GM19099 (cell line): ENCODE data around the gene STK32C.

Source experiments
- POLR2A ChIP-seq: IDR thresholded peaks from 3 replicates; pipeline ENCODE4 v1.6.1; 2011; ENCODE audit warnings: low read depth; ENCODE audit not compliant: insufficient read length; ENCODE audit errors: extremely low read depth

Gene STK32C

DNA sequence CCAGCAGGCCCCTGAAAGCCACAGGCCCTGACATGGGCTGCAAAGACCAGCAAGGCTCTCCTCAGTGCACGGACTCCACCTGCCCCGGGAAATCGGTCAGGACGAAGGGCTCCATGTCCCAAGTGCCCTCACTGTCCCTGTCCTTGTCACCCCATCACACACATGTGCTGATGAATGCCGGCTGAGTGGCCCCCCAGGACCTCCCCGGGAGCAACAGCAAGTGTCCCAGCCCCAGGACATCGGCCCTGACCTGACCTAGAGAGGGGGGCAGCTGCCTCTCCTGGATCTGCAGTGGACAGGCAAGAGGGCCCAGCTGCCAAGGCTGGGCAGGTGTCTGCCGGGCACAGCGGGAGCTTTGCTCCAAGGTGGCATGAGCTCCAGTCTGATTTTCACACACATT is 49.8 kb downstream of the STK32C start:
- TF ChIP-seq POLR2A = no peak

DNA sequence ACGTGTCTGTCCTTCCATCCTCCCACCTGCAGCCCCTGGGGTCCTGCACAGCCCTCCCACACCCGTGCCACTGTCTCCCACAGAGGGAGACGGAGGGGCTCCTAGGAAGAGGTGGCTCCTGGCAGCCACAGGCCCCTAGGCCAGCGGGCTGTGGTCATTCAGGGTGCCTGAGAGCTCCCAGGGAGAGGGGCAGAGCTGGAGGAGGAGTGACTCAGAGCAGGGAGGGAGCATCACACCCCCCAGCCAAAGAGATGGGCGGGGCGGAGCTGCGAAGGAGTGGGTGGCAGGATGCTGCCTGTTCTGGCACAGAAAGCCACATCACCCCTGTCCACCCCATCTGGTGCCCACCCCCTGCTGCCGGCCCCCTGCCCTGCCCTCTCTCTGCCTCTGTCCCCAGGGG is 50.5 kb downstream of the STK32C start:
- TF ChIP-seq POLR2A = no peak

DNA sequence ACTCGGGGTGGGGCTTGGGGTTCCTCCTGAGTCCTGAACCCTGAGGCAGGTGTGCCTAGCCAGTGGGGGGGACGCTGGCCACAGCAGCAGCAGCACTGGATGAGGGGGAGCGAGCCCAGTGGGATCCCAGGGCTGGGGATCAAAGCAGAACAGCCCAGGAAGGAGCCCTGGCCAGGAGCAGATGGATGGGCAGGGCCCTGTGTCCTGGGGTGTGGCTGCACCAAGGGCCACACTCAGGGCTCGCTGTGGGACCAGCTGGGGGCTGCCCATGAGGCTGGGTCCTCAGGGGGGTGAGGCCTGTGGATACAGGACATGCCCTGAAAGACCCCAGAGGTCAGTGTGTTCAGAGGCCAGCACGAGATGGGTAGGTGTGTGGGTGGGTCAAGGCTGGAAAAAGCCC is 50.9 kb downstream of the STK32C start:
- TF ChIP-seq POLR2A = no peak

DNA sequence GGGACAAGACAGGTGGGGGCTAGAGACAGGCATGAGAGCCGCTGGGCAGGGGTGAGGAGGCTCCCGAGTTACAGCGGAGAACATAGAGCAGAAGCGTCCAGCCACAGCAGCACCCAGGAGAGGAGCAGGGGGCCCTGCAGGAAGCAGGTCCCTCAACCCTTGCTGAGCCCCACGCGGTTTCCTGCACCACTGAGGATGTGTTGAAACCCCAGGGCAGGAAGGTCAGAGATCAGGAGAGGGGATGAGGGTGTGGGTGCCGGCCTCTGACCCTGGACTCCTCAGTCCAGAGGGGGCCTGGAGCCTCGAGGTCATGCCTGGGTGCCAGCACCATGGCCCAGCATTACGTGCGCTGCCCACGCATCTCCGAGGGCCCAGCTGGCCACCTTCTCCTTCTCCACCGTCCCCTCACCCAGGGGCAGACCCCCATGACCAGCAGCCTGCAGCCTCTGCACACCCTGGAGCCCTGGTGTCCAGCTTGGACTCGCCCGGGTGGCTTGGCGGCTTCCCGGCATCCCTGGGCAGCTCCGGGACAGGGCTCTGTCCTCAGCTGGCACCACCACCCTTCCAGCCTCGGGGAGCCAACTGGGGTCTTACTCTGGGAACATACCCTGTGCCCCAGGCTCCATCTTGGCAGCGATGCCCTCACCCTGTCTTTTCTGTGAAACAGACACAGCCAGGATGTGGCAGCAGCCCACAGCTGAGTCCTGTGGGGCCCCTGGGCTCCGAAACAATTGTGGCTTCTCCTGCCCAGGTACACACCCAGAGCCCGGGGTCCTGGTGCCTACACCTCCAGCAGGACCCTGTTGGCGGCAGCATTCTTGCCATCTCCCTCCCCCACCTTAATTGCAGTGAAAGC is 52.0 kb downstream of the STK32C start:
- TF ChIP-seq POLR2A = no peak

DNA sequence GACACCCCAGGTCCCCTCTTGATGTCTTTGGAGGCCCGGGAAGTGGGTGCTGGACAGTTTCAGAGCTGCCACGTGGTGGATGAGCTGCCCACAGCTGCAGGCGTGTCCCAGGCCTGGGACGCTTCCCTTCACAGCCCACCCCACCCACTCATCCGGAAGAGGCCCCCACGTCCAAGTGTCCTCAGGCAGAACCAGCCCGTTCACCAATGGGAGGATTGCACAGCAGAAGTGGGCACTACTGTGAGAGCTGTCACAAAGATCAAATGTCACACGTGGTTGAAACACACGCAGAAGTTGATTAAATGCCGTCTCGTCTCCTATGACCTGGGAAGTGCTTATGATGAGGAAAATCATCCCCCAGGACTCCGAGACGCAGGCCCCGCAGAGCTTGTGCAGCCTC is 52.9 kb downstream of the STK32C start:
- no peak for TF ChIP-seq POLR2A

DNA sequence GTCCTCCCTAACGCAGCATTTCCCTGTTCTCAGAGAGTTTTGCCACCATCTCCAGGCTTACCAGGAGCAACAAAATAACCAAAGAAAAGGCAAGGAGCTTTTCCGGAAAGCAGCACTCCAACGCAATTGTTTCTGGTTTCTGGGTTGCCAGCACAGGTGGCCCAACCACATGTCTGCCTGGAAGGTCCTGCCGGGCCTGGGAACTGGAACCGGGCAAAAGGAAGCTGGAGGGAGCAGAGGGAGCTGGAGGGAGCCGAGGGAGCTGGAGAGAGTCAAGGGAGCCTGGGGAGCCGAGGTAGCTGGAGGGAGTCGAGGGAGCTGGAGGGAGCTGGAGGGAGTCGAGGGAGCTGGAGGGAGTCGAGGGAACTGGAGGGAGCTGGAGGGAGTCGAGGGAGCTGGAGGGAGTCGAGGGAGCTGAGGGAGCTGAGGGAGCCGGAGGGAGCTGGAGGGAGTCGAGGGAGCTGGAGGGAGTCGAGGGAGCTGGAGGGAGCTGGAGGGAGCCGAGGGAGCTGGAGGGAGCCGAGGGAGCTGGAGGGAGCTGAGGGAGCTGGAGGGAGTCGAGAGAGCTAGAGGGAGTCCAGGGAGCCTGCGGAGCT is 54.6 kb downstream of the STK32C start:
- no peak for TF ChIP-seq POLR2A

DNA sequence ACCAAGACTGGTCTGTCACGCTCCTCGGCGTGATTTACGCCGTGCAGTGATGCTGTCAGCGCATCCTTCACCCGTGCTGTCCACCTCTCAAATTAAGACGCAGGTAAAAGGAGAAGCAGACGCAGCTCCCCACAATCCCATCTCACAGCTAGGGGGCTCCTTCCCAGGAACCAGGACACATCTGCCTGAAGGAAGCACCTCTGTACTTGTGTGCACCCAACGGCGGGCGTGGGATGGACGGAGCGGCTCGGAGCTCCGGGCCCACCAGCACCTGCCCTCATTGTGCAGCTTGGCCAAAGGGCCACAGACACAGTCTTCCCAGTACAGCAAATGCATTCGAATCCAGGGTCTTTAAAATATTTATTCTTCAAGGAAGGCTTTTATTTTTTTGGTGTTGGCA is 55.3 kb downstream of the STK32C start:
- no peak for TF ChIP-seq POLR2A

DNA sequence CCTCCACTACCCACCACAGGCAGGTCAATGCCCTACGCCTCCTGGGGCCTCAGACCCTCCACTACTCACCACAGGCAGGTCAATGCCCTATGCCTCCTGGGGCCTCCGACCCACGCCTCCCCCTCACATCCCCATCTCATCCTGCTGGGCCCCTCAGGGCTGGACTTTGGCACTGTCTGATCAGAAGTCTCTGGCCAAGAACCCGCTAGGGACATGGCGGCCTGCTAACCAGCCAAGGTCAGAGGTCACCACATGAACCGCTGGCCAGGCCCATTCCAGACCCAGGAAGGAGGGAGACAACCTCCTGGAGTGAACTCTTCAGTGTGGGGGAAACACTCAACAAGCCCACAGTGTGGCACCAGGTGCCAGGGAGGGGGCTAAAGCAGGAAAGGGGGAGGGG is 55.8 kb downstream of the STK32C start:
- no peak for TF ChIP-seq POLR2A

DNA sequence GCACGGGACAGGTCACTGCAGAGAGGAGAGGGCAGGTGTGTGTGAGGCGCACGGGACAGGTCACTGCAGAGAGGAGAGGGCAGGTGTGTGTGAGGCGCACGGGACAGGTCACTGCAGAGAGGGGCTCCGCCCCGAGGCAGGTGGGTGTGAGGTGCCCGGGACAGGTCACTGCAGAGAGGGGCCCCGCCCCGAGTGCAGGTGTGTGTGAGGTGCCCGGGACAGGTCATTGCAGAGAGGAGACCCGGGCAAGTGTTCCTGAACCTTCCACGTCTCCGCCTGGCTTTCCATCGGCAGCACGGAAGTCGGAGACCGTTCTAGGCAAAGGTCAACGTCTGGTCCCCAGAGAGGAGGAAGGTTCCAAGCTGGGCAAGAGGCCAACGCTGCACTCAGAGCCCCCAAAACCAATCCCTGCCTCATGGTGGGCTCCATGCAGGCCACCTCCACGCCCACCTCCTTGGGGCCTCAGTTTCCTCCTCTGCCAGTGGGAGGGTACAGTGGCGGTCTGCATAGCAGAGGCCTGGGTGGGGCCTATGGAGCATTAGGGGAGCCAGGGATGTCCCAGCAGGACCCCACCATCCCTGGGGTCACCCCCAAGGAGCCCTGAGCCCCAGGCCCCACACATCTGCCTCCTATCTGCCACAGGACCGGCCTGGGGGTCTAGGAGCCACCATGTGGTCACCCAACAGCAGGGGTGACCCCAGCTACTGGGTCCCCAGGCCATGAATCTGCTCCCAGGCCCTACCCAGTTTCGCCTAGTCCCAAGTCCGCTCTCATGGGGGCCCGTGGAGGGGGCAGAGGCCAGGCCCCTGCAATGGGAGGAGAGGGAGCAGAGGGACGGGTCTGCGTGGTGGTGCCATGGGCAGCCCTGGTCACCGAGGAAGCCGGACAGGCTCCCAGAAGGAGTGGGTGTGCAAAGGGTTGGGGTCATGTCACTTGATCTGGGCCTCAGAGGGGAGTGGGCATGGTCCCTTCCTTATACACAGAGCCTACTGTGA is 57.0 kb downstream of the STK32C start:
- no peak for TF ChIP-seq POLR2A

DNA sequence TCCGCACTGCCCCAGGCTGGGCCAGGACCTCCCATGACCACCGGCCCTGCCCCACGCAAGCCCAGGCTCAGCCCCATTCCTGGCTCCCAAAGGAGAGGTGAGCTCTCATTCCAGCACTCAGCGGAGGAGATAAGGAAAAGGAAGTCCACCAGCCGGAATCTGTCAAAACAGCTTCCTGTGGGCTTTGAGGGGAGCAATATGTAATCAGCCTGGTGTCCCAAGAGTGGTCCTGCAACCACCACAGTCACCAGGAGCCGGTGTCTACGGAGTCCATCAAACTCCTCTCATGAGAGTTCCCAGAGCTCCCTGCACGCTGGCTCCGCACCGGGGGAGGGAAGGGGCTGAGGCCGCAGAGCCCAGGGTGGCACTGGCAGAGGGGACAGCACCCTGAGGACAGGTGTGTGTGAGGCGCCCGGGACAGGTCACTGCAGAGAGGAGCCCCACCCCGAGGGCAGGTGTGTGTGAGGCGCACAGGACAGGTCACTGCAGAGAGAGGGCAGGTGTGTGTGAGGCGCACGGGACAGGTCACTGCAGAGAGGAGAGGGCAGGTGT is 57.9 kb downstream of the STK32C start:
- no peak for TF ChIP-seq POLR2A

DNA sequence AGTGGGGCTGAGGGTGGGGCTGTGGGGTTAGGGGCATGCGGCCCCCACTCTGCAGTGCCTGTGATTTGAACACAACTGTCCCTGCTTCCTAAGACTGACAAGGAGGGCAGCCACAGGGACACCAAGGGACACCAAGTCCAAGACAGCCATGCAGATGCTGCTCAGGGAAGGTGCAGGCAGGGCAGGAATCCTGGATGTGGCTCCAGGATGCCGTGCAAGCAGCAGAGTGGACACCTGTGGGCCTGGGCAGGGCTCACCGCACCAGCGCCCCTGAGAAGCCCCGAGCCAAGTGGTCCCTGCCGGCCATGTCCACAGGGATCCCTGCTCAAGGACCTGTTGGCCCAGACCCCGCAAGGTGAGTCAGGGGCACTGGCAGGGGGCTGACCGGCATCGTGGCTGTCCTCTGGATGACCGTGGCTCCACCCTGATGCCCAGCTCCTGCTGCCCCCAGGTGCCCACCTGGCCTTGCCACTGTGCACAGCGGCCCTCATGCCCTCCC is 58.5 kb downstream of the STK32C start:
- TF ChIP-seq POLR2A = no peak

DNA sequence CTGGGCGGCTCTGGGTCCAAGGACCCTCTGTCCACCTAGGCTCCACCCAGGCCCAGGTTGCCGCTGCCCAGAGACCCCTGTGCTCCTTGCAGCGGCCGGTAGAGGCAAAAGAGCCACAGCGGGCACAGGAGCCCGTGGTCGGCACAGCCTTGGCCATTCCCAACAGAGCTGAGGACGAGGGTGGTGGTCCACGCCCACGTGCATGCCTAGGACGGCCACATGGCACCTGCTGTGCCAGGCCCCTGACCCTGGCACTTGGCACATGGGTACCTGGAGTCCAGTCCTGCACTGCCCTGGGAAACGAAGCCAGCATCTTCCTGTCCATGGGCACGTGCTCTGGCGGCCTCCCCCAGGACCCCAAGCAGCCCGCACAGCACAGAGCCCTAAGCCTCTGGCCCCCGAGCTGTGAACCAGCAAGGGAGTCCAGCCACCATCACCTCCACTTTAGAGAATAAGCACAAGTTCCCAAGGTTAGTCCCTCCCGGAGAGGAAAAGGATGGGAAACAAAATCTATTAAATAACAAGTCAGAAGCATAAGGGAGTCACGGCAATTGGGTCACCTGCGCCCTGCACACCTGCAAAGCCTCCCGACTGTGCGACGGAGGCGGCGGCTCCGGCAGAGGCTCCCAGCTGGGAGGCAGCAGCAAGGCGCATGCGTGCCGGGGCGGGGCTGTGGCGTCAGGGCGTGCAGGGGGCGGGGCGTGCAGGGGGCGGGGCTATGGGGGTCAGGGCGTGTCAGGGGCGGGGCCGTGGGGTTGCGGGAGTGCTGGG is 59.1 kb downstream of the STK32C start:
- TF ChIP-seq POLR2A = no peak

DNA sequence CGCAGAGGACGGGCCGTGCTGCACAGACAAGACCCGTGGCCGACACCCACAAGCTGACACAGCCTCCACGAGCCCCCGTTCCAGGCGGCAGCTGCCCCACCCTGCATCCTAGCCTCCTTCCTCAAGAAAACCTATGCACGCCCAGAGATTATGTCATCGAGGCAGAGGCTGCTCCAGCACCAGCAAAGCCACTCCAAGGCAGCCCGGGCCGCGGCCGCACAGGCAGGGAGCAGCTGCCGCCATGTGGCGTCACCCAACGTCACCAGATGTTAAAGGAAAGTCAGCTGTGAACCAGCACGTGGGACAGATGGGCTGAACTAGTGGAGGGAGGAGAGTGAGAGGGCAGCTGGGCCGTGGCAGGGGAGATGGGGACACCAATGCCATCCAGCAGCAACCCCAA is 59.8 kb downstream of the STK32C start:
- TF ChIP-seq POLR2A = no peak

DNA sequence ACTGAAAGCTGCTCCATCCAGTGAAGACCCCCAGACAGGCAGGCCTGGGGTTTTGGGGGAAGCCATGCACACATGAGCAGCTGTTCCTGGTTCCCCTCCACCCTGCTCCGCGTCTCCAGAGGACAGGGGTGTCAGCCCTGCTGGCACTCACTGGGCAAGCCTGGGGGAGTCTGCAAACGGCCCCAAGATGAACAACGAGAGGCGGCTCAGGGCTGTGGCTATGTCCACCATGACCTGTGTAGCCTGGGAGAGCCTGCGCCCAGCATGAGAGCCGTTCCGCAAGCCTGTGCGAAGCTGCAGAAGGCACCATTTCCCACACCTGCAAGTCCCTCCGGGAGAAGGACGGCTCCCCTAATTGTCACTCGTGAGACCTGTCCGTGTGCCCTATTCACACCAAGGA is 61.5 kb downstream of the STK32C start:
- TF ChIP-seq POLR2A = no peak
